ENCODE results near the gene SERPING1. TPM values are rescaled to one million over a fixed set of nuclear protein-coding genes. Genes with fewer than 3 reads are reported as not detected.
"Not testable (repeated sequence)": the region's sequence is repeated elsewhere in the genome, so short reads cannot be mapped to it uniquely, and the experiment has no call there.

Gene SERPING1
- total RNA-seq, 1 donor from 2014 or later: 23.5 TPM

GRCh38 chr11:57638005-57638781 lies 40.7 kb downstream of the SERPING1 start:
- DNase-seq: peak; percentile 91

GRCh38 chr11:57638811-57639320 lies 41.4 kb downstream of the SERPING1 start:
- DNase-seq: no peak

- peak; percentile 61 for DNase-seq
These were observed 42.0 kb downstream of the SERPING1 start for GRCh38 chr11:57639321-57640067.

- no peak for DNase-seq
These were observed 42.7 kb downstream of the SERPING1 start for GRCh38 chr11:57640068-57640800.

- DNase-seq: peak; percentile 37
These were observed 43.7 kb downstream of the SERPING1 start for GRCh38 chr11:57641011-57641807.

GRCh38 chr11:57643802-57644201 lies 46.3 kb downstream of the SERPING1 start:
- no peak for DNase-seq

GRCh38 chr11:57644748-57645688 lies 47.5 kb downstream of the SERPING1 start:
- DNase-seq: peak; percentile 54

DNA sequence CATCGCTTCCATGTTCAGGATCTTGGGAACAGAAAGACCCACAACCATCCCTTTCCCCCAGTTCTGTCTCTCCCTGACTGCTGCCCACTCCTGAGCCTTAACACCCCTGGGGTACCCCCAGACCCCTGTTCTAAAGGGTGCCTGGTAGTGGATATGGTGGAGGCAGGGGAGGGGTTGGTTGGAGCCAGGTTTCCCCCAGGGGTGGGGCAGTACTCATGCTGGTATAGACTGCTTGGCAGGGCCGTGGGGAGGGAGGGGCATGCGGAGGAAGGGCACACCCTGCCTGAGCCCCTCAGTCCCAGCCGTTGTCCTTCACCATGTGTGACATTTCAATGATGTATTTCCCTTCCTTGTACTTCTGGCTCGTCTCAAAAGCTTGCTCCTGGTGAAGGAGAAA lies 48.2 kb downstream of the SERPING1 start:
- no peak for DNase-seq

DNA sequence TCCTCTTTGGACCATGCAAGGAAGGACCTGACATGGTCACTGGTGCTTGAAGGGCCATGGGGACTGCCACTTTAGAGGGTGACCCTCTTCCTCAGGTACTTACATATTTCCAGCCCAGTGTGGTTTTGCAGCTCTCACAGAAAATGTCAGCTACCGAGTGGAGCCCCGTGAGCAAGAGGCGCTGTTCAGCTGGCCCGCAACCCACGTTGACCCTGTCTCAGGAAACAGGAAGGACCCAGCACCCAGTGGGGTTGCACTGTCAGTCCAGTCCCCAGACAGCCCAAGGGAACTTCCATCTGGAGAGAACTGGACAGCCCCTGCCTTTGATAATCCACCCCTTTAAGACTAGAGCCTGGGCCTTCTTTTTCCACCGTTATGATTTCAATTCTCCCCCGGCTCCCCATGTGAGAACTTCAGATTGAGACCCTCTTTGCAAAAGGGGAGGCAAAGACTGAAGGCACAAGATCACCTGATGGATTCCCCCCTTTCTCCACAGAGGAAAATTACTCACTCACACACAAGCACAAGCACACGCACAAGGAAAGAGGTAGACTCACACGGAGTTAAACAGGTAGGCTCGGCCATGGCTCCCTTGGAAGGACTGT lies 48.8 kb downstream of the SERPING1 start:
- DNase-seq: peak; percentile 14

GRCh38 chr11:57646799-57647303 lies 49.4 kb downstream of the SERPING1 start:
- no peak for DNase-seq

- DNase-seq: no peak
These were observed 49.9 kb downstream of the SERPING1 start for GRCh38 chr11:57647372-57647771.

- no peak for DNase-seq
These were observed 50.7 kb downstream of the SERPING1 start for GRCh38 chr11:57647960-57648800.

DNA sequence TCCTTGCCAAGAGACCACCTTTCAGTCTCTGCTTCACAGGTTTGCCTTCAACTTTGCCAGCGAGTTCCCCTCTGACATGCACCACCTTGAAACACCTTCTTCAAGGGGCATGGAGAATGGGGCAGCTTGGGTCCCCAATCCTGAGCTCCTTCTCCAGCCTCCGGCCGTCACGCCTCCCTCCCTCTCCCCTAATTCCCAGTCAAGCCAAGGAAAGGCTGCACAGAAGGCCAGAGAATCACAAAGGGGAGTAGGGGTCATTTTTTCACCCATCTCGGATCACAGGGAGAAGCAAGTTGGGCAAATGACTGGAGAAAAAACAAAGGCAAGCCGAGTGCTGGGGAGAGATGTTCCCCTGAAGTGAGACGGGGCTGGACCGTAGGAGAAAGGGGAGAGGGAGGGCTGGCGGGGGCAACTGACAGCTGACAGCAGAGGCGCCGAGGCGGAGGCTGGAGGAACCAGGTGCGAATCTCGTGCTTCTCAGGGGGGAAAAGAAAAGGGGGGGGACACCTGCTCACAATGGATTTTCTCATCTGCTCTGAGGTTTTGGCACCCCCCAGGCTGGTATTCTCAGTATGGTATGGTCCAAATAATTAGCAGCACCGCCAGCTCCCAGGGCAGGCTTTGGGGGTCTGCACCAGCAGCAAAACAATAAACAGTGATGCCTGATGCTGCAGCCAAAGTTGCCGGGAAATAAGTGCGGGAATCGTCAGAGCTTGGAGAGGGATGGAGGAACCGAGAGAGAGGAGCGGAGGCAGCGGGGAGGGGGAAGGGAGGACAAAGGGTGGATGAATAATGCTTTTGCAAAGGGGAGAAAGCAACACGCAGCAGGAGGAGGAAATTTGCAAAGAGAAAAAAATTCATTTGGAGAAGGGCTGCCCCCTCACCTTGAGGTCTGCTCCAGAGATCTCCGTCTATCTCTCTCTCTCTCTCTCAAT lies 51.6 kb downstream of the SERPING1 start:
- DNase-seq: no peak

DNA sequence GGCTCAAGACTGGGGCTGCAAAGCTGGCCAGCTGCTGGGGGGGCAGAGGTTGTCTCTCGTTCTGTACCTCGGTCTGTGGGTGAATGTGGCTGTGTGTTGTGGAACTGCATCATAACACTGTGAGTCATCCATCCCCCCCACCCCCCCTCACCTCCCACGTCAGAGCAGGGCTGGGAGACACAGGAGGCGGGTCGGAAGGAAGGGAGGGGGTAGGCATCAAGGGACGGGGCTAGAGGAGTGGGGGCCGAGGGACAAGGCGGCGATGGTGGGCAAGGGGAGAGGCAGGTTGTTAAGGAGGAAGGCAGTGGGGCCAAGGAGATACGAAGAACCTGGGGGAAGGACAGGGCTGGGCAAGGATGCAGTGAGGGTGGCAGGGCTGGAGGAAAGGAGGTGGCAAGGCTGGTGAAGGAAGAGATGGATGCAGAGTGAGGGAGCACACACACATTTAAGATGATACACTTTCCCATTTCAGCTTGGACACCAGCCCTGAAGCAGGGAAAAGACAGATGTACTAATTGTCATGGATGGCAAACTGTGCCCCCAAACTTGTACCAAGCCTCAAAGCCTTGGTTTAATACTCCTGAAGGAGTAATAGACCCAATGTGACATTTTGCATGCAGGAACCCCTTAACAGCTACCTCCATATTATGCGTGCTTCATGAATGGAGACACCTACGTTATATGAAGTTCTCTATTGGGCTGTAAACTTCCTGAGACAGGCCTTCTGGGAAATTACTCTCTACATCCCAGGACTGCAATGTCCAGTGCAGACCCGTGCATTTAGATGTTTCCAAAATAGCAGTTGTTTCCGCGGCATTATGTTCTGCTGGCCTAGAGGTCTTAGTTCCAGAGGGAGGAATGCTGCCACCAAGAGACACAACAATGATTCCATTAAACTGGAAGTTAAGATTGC lies 52.6 kb downstream of the SERPING1 start, which contains the start of gene YPEL4:
YPEL4 (minus strand) TSS at position 87 of the 913 bp plus-strand sequence. CDS start 2,805 bp downstream, outside the sequence.
- DNase-seq: peak; percentile 55

DNA sequence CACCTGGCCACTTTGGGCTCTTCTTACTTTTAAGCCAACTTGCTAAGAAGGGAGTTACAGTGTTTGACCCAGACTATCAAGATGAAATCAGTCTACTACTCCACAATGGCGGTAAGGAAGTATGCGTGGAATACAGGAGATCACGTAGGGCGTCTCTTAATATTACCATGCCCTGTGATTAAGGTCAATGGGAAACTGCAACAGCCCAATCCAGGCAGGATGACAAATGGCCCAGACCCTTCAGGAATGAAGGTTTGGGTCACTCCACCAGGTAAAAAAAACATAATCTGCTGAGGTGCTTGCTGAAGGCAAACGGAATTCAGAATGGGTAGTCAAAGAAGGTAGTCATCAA lies 53.2 kb downstream of the SERPING1 start:
- DNase-seq: no peak

GRCh38 chr11:57651408-57651807 lies 53.9 kb downstream of the SERPING1 start:
- no peak for DNase-seq

- not testable (repeated sequence) for DNase-seq
These were observed 54.7 kb downstream of the SERPING1 start for GRCh38 chr11:57652230-57652629.

All from skin of body (tissue), 2 donors.